ENCODE data around the gene THEM4.
"Not testable (repeated sequence)": the region's sequence is repeated elsewhere in the genome, so short reads cannot be mapped to it uniquely, and the experiment has no call there.

THEM4 gene

GRCh38 chr1:151934048-151934493 is 24.8 kb upstream of the THEM4 start:
- peak; percentile 45 for DNase-seq (ENCODE audit: low spot score)

GRCh38 chr1:151924691-151925587 is 15.6 kb upstream of the THEM4 start:
- DNase-seq (ENCODE audit: low spot score), result no peak

DNA sequence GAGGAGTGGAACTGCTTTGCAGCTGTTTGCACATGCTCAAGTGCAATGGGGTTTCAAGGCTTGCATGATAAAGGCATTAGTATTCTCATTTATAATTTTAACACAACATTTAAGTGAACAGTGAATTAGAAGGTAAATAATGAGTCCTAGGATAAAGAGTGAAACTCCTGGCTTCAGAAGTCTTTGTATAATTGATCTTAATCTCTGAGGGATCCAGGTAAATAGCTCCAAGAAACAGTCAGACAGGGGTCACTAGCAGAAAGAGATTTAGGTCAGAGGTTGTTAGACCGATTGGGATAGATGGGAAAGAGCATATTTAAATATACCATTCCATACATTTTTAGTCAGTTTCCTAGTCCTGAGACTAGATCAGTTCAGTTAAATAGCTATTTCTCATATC is 14.1 kb upstream of the THEM4 start:
- DNase-seq (ENCODE audit: low spot score), result no peak

GRCh38 chr1:151920149-151920548 is 10.8 kb upstream of the THEM4 start:
- no peak for DNase-seq (ENCODE audit: low spot score)

DNA sequence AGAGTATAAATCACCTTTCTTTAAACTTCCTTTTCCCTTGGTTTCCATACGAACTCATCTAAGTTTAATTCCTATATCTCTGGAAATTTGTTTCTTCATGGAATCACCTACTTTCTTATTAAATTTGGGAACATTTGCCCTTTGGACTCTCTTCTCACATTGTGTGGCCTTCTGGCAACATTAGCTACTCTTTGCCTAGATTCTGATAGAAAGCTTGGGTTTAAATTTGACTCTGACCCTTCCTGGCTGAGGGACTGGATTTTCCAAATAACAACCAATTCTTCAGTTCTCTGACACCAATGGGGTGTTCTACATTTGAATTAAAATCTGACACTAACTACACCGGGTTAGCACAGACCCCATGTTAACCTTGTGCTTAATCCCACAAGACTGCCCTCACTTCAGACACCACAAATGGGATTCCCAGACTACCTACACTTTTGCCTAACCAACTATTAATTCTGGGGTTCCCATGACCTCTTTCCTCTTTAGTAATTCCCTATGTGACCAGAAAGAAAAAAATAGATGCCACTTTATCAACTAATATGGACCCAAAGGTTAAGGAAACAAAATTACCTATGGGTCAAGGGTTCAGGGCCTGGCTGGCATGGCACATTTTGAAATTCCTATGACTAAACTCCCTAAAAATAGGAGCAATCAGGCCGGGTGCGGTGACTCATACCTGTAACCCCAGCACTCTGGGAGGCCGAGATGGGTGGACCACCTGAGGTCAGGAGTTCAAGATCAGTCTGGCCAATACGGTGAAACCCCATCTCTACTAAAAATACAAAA is 9.7 kb upstream of the THEM4 start:
- DNase-seq (ENCODE audit: low spot score), result no peak

GRCh38 chr1:151918156-151918555 is 8.8 kb upstream of the THEM4 start:
- no peak for DNase-seq (ENCODE audit: low spot score)

DNA sequence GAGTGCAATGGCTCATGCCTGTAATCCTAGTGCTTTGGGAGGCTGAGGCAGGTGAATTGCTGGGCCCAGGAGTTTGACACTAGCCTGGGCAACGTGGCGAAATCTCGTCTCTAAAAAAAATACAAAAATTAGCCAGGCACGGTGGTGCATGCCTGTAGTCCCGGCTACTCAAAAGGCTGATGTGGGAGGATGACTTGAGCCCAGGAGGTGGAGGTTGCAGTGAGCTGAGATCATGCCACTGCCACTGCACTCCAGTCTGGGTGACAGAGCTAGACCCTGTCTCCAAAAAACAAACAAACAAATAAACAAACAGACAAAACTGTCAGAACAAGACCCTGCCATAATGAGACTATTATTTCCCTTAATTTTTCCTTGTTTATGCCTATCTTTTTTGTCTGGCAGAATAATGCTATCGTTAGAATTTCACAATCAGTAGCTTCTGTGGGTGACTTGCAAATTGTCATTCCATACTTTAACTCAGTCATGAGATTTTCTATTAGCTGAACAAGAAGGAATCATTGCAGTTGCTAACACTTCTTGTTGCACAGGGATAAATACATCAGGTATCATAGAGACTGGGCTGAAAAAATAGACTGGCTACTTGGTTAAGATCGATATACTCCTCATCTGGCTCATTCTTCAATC is 7.5 kb upstream of the THEM4 start:
- DNase-seq (ENCODE audit: low spot score), result no peak

DNA sequence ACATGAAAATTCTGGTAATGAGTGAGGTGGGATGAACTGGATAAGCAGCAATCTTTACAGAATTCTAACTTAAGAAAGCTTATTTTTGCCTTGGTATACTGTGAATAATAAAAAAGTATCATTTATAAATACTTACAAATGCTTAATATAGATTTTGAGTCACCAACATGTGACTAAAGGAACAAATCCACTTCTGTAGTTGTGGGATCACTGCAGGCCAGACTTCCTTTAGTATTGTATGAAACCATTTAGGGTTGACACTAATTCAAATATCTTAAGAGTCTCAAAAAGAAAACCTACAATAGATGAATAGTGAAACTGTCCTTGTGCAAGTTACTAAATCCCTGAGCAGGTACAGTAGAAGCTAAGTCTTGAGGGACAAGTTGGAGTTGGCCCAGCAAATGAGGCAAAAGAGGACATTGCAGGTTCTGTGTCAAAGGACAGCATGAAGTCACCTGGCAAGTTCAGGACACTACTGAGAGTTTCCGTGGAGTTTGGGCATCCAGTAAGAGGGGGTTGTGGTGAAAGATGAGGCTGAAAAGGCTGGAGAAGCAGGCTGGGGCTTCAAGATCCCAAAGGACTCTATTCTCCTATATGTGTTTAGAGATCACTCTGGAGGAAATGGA is 5.9 kb upstream of the THEM4 start:
- no peak for DNase-seq (ENCODE audit: low spot score)

- DNase-seq (ENCODE audit: low spot score), result no peak
Observed at GRCh38 chr1:151914076-151914475, 4.8 kb upstream of the THEM4 start.

DNA sequence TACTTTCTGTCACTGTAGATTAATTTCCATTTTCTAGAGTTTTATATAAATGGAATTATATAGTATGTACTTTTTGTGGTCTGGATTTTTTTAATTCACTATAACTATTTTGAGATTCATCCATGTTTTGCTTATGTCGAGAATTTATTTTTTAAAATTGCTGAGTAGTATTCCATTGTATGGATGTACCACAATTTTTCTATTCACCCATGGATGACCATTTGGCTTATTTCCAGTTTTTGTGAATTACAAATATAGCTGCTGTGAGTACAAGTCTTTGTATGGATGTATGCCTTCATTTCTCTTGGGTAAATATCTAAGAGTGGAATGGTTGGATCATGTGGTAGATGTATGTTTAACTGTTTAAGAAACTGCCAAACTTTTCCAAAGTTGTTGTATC is 3.7 kb upstream of the THEM4 start:
- no peak for DNase-seq (ENCODE audit: low spot score)

DNA sequence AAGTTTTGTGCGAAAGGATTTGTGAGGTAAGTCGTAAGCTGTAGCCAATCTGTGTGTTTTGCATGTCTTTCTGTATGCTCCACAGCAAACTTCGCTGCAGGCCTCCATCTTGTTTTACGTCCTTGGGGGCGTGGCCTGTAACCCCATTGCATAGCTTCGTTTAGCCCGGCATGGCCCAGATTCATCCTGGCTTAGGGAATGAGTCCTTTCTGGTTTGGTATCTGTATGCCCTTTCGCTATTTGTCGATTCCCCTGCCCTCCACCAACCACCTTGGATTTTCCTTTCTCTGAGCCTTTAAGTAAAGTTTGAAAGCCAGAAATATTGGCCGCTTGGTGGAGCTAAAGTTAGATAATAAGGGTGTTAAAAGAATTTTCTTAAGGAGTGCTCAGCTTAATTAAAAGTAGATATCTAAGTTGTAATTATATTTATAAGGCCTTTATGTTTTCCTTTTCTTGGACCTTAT is 1.1 kb downstream of the THEM4 start:
- DNase-seq (ENCODE audit: low spot score), result peak; percentile 20

- no peak for DNase-seq (ENCODE audit: low spot score)
Observed at GRCh38 chr1:151907363-151908139, 1.8 kb downstream of the THEM4 start.

DNA sequence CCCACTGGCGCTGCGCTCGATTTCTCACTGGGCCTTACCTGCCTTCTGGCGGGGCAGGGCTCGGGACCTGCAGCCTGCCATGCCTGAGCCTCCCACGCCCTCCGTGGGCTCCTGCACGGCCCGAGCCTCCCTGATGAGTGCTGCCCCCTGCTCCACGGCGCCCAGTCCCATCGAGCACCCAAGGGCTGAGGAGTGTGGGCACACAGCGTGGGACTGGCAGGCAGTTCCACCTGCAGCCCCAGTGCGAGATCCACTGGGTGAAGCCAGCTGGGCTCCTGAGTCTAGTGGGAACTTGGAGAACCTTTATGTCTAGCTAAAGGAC is 3.0 kb downstream of the THEM4 start:
- not testable (repeated sequence) for DNase-seq (ENCODE audit: low spot score)

GRCh38 chr1:151905443-151906323 is 3.6 kb downstream of the THEM4 start:
- peak; percentile 18 for DNase-seq (ENCODE audit: low spot score)

DNA sequence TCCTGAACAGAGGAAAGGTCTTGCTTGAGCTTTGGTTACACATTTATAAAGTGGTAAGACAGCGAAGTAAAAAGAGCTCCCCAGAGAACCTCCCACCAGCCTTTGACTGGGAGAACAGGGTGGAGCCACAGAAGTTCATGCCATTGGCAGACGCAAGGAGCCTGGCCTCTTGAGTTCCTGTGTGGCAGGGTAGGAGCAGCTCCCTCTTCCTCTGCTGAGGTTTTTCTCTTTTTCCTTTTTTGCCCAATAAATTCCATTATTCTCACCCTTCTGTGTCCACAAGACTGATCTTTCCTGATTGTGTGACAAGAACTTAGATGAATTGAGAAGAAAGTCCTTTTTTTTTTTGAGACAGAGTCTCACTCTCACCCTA is 4.3 kb downstream of the THEM4 start:
- no peak for DNase-seq (ENCODE audit: low spot score)

DNA sequence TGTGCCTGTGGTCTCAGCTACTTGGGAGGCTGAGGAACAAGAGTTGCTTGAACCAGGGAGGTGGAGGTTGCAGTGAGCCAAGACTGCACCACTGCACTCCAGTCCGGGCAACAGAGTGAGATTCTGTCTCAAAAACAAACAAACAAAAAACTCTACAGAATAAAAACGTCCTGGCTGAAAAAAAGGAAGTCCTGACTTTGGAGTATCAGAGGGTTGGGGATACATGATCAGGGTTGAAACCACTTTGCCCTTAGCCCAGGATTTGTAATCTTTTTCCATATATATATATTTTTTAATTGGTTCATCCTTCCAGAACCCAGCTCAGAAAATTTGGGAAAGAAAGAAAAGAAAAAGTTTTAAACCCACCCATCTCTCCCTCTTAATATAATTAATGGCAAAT is 6.5 kb downstream of the THEM4 start:
- no peak for DNase-seq (ENCODE audit: low spot score)

DNA sequence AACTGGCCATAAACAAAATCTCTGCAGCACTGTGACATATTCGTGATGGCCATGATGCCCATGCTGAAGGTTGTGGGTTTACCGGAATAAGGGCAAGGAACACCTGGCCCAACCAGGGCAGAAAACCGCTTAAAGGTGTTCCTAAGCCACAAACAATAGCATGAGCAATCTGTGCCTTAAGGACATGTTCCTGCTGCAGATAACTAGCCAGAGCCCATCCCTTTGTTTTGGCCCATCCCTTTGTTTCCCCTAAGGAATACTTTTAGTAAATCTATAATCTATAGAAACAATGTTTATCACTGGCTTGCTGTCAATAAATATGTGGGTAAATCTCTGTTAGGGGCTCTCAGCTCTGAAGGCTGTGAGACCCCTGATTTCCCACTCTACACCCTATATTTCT is 8.5 kb downstream of the THEM4 start:
- not testable (repeated sequence) for DNase-seq (ENCODE audit: low spot score)

DNA sequence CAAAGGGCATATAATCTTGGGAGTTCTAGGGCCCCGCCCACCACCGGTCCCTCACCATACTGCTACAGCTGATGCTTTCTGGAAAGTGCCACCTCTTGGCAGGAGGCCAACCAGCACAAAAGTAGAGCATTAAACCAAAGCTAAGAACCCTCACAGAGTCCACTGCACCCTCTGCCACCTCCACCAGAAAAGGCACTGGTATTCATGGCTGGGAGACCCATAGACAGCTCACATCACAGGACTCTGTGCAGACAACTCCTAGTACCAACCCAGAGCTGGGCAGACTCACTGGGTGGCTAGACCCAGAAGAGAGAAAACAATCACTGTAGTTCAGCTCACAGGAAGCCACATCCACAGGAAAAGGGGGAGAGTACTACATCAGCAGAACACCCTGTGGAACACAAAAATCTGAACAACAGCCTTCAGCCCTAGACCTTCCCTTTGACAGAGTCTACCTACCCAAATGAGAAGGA is 10.8 kb downstream of the THEM4 start:
- DNase-seq (ENCODE audit: low spot score), result no peak

GRCh38 chr1:151897991-151898431 is 11.3 kb downstream of the THEM4 start:
- no peak for DNase-seq (ENCODE audit: low spot score)

All from AG08396 (cell line).